H1 (cell line): ENCODE results near the gene OASL.

Source experiments
- CBX8 ChIP-seq: fragments of 300-800, 300-1000 bp; sonication (generic); IDR thresholded peaks from 2 replicates; pipeline ENCODE4 v1.7.1; 2016; ENCODE audit warnings: low read depth, low read length, borderline replicate concordance
- CEBPB ChIP-seq: IDR thresholded peaks from 2 replicates; pipeline ENCODE4 v1.6.1; 2012; ENCODE audit warnings: low read depth, low read length
- CTCF ChIP-seq, 3 experiments: IDR thresholded peaks; 1 replicate in 2 of 3; 2 replicates in 1 of 3; pipeline versions ENCODE4 v1.5.1 to v1.6.1; 2011; ENCODE audit warnings: low read length in 3 of 3, mild to moderate bottlenecking in 3 of 3, inconsistent platforms in 2 of 3, low read depth in 1 of 3, moderate library complexity in 1 of 3; ENCODE audit not compliant: insufficient read depth in 1 of 3; ENCODE audit errors: control extremely low read depth in 1 of 3
- EGR1 ChIP-seq: IDR thresholded peaks from 2 replicates; pipeline ENCODE4 v1.6.1; 2011; ENCODE audit warnings: low read depth, low read length, borderline replicate concordance
- HDAC2 ChIP-seq, 2 experiments: fragments of 300-600 bp in 1 of 2; sonication (generic) in 1 of 2; IDR thresholded peaks; 2 replicates each; pipeline ENCODE4 v1.6.1; 2011 to 2012; ENCODE audit warnings: low read depth in 2 of 2, low read length in 2 of 2, mild to moderate bottlenecking in 2 of 2, moderate library complexity in 2 of 2, borderline replicate concordance in 1 of 2, inconsistent platforms in 1 of 2
- HDAC6 ChIP-seq: IDR thresholded peaks from one replicate; pipeline ENCODE4 v1.7.1; 2012; ENCODE audit warnings: low read depth, mild to moderate bottlenecking, inconsistent platforms, low read length, moderate library complexity
- MAX ChIP-seq: IDR thresholded peaks from 2 replicates; pipeline ENCODE4 v1.6.1; 2012; ENCODE audit warnings: inconsistent platforms
- POLR2A ChIP-seq, 2 experiments: IDR thresholded peaks; 1 replicate in 1 of 2; 2 replicates in 1 of 2; pipeline ENCODE4 v1.6.1; 2011; ENCODE audit warnings: low read depth in 2 of 2, low read length in 2 of 2, mild to moderate bottlenecking in 2 of 2; ENCODE audit errors: control extremely low read depth in 1 of 2
- POLR2AphosphoS5 ChIP-seq: IDR thresholded peaks from 2 replicates; pipeline ENCODE4 v1.6.1; 2011; ENCODE audit warnings: low read depth, low read length
- TAF1 ChIP-seq: IDR thresholded peaks from 2 replicates; pipeline ENCODE4 v1.6.1; 2011; ENCODE audit warnings: mild to moderate bottlenecking, low read depth, low read length
- ZNF274 ChIP-seq: IDR thresholded peaks from 2 replicates; pipeline ENCODE4 v1.7.0; 2012; ENCODE audit warnings: low read length, borderline replicate concordance; ENCODE audit errors: extremely low read depth
- TF ChIP-seq, protein P1 (sequence below): IDR thresholded peaks from 2 replicates; pipeline ENCODE4 v1.6.1; 2011; ENCODE audit warnings: low read depth, mild to moderate bottlenecking, low read length; ENCODE audit not compliant: insufficient read depth

GRCh38 chr12:121013715-121014114 lies 25.3 kb downstream of the OASL start:
- TF ChIP-seq CTCF (IDR thresholded peaks at IDR 0.05; ENCODE audit: control extremely low read depth in 1 of 3, insufficient read depth in 1 of 3, low read depth in 1 of 3, low read length in 3 of 3) (no peak), ZNF274 (no peak), CBX8 (no peak), POLR2AphosphoS5 (no peak), POLR2A (IDR thresholded peaks at IDR 0.05; ENCODE audit: control extremely low read depth in 1 of 2, low read depth in 2 of 2, low read length in 2 of 2) (no peak), HDAC2 (IDR thresholded peaks at IDR 0.05; ENCODE audit: borderline replicate concordance in 1 of 2, low read depth in 2 of 2, low read length in 2 of 2) (no peak), MAX (no peak), TAF1 (no peak), EGR1 (no peak), CEBPB (no peak), HDAC6 (no peak)
- TF ChIP-seq, protein P1, sequence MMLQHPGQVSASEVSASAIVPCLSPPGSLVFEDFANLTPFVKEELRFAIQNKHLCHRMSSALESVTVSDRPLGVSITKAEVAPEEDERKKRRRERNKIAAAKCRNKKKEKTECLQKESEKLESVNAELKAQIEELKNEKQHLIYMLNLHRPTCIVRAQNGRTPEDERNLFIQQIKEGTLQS: no peak
